Osteocyte (in vitro differentiated cells): Measurements from ENCODE around the gene TAF1B. TPM values are rescaled to one million over a fixed set of nuclear protein-coding genes. Genes with fewer than 3 reads are reported as not detected.

ENCODE experiments used
- DNase-seq: peaks from one replicate; pipeline ENCODE4 v3.0.0; 2021; ENCODE audit warnings: mixed read lengths; ENCODE audit not compliant: unreplicated experiment; ENCODE audit errors: extremely low spot score
- H3K27ac Mint-ChIP-seq: one replicate; pipeline ENCODE4 v1.8.0; 2021; ENCODE audit warnings: mild to moderate bottlenecking, mixed read lengths; ENCODE audit not compliant: unreplicated experiment
- H3K27me3 Mint-ChIP-seq: one replicate; pipeline ENCODE4 v1.8.0; 2021; ENCODE audit warnings: mixed read lengths; ENCODE audit not compliant: unreplicated experiment
- H3K36me3 Mint-ChIP-seq: one replicate; pipeline ENCODE4 v1.8.0; 2021; ENCODE audit warnings: mixed read lengths; ENCODE audit not compliant: unreplicated experiment
- H3K4me1 Mint-ChIP-seq: one replicate; pipeline ENCODE4 v1.8.0; 2021; ENCODE audit warnings: mixed read lengths; ENCODE audit not compliant: unreplicated experiment
- H3K4me3 Mint-ChIP-seq: one replicate; pipeline ENCODE4 v1.8.0; 2021; ENCODE audit warnings: mild to moderate bottlenecking, moderate library complexity, mixed read lengths; ENCODE audit not compliant: unreplicated experiment
- H3K9me3 Mint-ChIP-seq: one replicate; pipeline ENCODE4 v1.8.0; 2021; ENCODE audit warnings: mixed read lengths; ENCODE audit not compliant: unreplicated experiment
- total RNA-seq: library from RNA; stranded (reverse); gene quantifications from 2 replicates; pipeline ENCODE4 v1.2.1, GENCODE V29; 2021
- TF ChIP-seq, protein P1 (sequence below): fragments of 200-600 bp; sonication (generic); IDR thresholded peaks from 2 replicates; pipeline ENCODE4 v1.5.0; 2021; ENCODE audit warnings: antibody characterized with exemption, mild to moderate bottlenecking, moderate library complexity

Gene TAF1B
- total RNA-seq, 1 donor from 2014 or later, result 23.0 TPM

GRCh38 chr2:9951272-9951521 is 107.9 kb downstream of the TAF1B start:
- no peaks in the 10 kb centered on the region for H3K36me3 Mint-ChIP-seq
- no peaks in the 10 kb centered on the region for H3K9me3 Mint-ChIP-seq
- H3K4me1 Mint-ChIP-seq, result peaks cover 13% of the 10 kb centered on the region
- H3K4me3 Mint-ChIP-seq, result peak overlapping the region; percentile 65
- peaks cover 29% of the 10 kb centered on the region for H3K27me3 Mint-ChIP-seq
- TF ChIP-seq, protein P1, sequence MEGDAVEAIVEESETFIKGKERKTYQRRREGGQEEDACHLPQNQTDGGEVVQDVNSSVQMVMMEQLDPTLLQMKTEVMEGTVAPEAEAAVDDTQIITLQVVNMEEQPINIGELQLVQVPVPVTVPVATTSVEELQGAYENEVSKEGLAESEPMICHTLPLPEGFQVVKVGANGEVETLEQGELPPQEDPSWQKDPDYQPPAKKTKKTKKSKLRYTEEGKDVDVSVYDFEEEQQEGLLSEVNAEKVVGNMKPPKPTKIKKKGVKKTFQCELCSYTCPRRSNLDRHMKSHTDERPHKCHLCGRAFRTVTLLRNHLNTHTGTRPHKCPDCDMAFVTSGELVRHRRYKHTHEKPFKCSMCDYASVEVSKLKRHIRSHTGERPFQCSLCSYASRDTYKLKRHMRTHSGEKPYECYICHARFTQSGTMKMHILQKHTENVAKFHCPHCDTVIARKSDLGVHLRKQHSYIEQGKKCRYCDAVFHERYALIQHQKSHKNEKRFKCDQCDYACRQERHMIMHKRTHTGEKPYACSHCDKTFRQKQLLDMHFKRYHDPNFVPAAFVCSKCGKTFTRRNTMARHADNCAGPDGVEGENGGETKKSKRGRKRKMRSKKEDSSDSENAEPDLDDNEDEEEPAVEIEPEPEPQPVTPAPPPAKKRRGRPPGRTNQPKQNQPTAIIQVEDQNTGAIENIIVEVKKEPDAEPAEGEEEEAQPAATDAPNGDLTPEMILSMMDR, result no peak
- no peak overlapping the region for H3K27ac Mint-ChIP-seq
- no peak for DNase-seq

GRCh38 chr2:9951522-9952285 is 108.4 kb downstream of the TAF1B start, which contains the start of gene GRHL1:
Gene GRHL1 (plus strand): TSS chr2:9951693. CDS start chr2:9951834, 141 bp downstream.
- DNase-seq, result peak; percentile 97
- Mint-ChIP-seq H3K27ac (no peak within 1 kb of the TSS), H3K4me3 (peak within 1 kb of the TSS; percentile 79), H3K9me3 (no peaks in the 10 kb centered on the region), H3K4me1 (peaks cover 13% of the 10 kb centered on the region), H3K27me3 (peaks cover 29% of the 10 kb centered on the region), H3K36me3 (no peaks in the 10 kb centered on the region)
- TF ChIP-seq, protein P1, result no peak

DNA sequence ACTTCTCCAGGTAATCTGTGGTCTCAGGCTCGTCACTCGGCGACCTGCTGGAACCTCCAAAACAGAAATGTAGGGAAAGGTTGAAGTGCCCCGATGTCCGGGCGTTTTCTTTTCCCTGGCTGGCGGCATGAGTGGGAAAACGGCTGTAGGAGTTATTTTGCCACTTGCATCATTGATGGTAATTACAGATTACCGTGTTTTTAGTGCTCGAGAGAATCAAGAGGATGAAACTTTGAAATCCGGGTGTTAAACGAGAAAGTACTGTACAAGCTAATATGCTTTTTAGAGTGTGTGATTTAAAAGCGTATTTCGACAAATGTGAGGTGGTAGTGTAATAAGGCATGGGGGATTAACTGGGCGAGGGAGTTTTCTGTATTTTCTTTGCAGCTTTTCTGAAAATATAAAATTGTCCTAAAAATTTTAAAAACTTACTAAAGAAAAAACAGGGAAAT is 109.0 kb downstream of the TAF1B start:
- no peak overlapping the region for H3K27ac Mint-ChIP-seq

GRCh38 chr2:9952856-9953503 is 109.7 kb downstream of the TAF1B start:
- no peak for DNase-seq
- Mint-ChIP-seq H3K4me3 (no peak overlapping the region), H3K27me3 (peaks cover 32% of the 10 kb centered on the region), H3K9me3 (no peaks in the 10 kb centered on the region), H3K36me3 (no peaks in the 10 kb centered on the region), H3K27ac (no peak overlapping the region), H3K4me1 (peaks cover 10% of the 10 kb centered on the region)
- TF ChIP-seq, protein P1, result no peak

More for the DNA sequence above, 109.0 kb downstream of the TAF1B start:
- H3K4me1 Mint-ChIP-seq, result peaks cover 10% of the 10 kb centered on the region
- no peaks in the 10 kb centered on the region for H3K36me3 Mint-ChIP-seq
- H3K9me3 Mint-ChIP-seq, result no peaks in the 10 kb centered on the region
- H3K4me3 Mint-ChIP-seq, result peak overlapping the region; percentile 68
- DNase-seq, result no peak
- TF ChIP-seq, protein P1, result no peak
- H3K27me3 Mint-ChIP-seq, result peaks cover 29% of the 10 kb centered on the region

DNA sequence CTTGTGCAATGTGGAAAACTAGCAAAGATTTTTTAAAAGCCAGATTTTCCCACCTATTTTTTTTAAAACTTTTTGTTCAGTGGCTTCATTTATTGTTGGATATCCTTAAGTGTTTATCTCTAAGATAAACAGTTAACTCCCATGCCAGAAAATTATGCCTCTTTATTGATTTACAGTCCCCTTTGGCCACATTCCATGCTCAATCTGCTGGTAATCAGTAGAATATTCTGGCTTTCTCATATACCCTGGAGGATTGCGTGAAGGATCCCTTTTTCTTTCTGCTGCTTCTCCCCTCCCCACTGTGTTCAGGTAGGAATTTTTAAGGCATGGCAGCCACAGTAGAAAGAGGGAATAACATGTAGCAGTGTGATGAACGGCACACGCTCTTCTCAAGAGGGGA is 110.9 kb downstream of the TAF1B start:
- H3K4me3 Mint-ChIP-seq, result no peak overlapping the region
- peaks cover 10% of the 10 kb centered on the region for H3K4me1 Mint-ChIP-seq
- no peaks in the 10 kb centered on the region for H3K36me3 Mint-ChIP-seq
- no peaks in the 10 kb centered on the region for H3K9me3 Mint-ChIP-seq
- DNase-seq, result no peak
- peaks cover 41% of the 10 kb centered on the region for H3K27me3 Mint-ChIP-seq
- no peak overlapping the region for H3K27ac Mint-ChIP-seq
- TF ChIP-seq, protein P1, result no peak
